GM12878 (cell line): Measurements from ENCODE around the gene OPRL1. TPM values are rescaled to one million over a fixed set of nuclear protein-coding genes. Genes with fewer than 3 reads are reported as not detected.

ENCODE experiments used
- ATAC-seq: fragments of 200-7000 bp; cut with Tn5 transposase; 3 replicates; pipeline ENCODE4 v1.9.1; 2020; ENCODE audit warnings: mild to moderate bottlenecking, moderate library complexity
- BruUV-seq: library from RNA; stranded (reverse); fragments of 400-500 nt; replicated peaks from 2 replicates; lab custom pipeline; 2021; lab: Mats Ljungman, UMichigan
- CTCF ChIA-PET: fragments of 300-600 bp; sonication (Branson Sonifier 250); formaldehyde crosslinking; extraction: SDS; loops from one replicate; lab custom pipeline; 2021; ENCODE audit warnings: inconsistent platforms; lab: Yijun Ruan, JAX
- POLR2A ChIA-PET: fragments of 350-600 bp; formaldehyde crosslinking; extraction: SDS; loops from one replicate; lab custom pipeline; 2021; ENCODE audit warnings: inconsistent platforms; lab: Charles Lee
- RAD21 ChIA-PET: fragments of 300-600 bp; sonication (Branson Sonifier 250); formaldehyde crosslinking; loops from one replicate; lab custom pipeline; 2023; ENCODE audit warnings: antibody characterized with exemption; ENCODE audit not compliant: unreplicated experiment; lab: Charles Lee
- SMC1A ChIA-PET: fragments of 300-600 bp; sonication (Branson Sonifier 250); formaldehyde crosslinking; loops from one replicate; lab custom pipeline; 2023; ENCODE audit not compliant: unreplicated experiment, uncharacterized antibody; lab: Charles Lee
- DNase-seq: peaks from one replicate; pipeline ENCODE4 v3.0.0-alpha.2; 2011; ENCODE audit warnings: low read depth, low spot score
- FAIRE-seq: peaks from 3 replicates; lab custom pipeline; 2011; peaks lifted over from hg19 to GRCh38; lab: Jason Lieb, UNC
- H2AFZ ChIP-seq: 2 replicates; pipeline ENCODE4 v1.6.0; 2011; ENCODE audit warnings: low read depth, low read length, control low read depth; ENCODE audit not compliant: control insufficient read depth
- H3K27ac ChIP-seq: 2 replicates; pipeline ENCODE4 v1.5.1; 2011; ENCODE audit warnings: control low read depth; ENCODE audit not compliant: control insufficient read depth, insufficient read depth
- H3K27me3 ChIP-seq, 2 experiments: replicated peaks in 1 of 2; 2 replicates each; pipeline versions ENCODE4 v1.6.0 to v1.6.1; 2011; ENCODE audit warnings: low read length in 1 of 2; ENCODE audit not compliant: control insufficient read depth in 2 of 2, insufficient read depth in 2 of 2
- H3K36me3 ChIP-seq, 2 experiments: 2 replicates each; pipeline ENCODE4 v1.5.1; 2011; ENCODE audit warnings: low read length in 1 of 2; ENCODE audit not compliant: control insufficient read depth in 2 of 2, insufficient read depth in 2 of 2
- H3K4me1 ChIP-seq: 2 replicates; pipeline ENCODE4 v1.6.1; 2011; ENCODE audit warnings: mild to moderate bottlenecking, low read length, moderate library complexity, mixed read lengths; ENCODE audit not compliant: control insufficient read depth, insufficient read depth
- H3K4me2 ChIP-seq: 2 replicates; pipeline ENCODE4 v1.6.0; 2011; ENCODE audit warnings: control low read depth; ENCODE audit not compliant: control insufficient read depth, insufficient read depth
- H3K4me3 ChIP-seq: fragments of 200-600 bp; sonication (generic); 2 replicates; pipeline ENCODE4 v1.5.1; 2016
- H3K79me2 ChIP-seq: 2 replicates; pipeline ENCODE4 v1.6.0; 2011; ENCODE audit warnings: low read length; ENCODE audit not compliant: control insufficient read depth, insufficient read depth
- H3K9ac ChIP-seq: 2 replicates; pipeline ENCODE4 v1.8.0; 2011; ENCODE audit warnings: low read length, control low read depth, mixed read lengths; ENCODE audit not compliant: control insufficient read depth, insufficient read depth
- H3K9me3 ChIP-seq: replicated peaks from 3 replicates; pipeline ENCODE4 v1.5.1; 2011; ENCODE audit warnings: mild to moderate bottlenecking, low read length; ENCODE audit not compliant: control insufficient read depth, insufficient read depth
- H4K20me1 ChIP-seq: 2 replicates; pipeline ENCODE4 v1.6.0; 2011; ENCODE audit not compliant: control insufficient read depth, insufficient read depth
- CBX3 ChIP-seq: fragments of 200-600 bp; sonication (generic); IDR thresholded peaks from 2 replicates; pipeline ENCODE4 v1.6.1; 2016; ENCODE audit warnings: low read depth, borderline replicate concordance
- CREB1 ChIP-seq: IDR thresholded peaks from 2 replicates; pipeline ENCODE4 v1.6.1; 2012; ENCODE audit warnings: low read depth, mild to moderate bottlenecking, inconsistent platforms
- EGR1 ChIP-seq, 2 experiments: IDR thresholded peaks; 1 replicate in 1 of 2; 2 replicates in 1 of 2; pipeline ENCODE4 v1.6.1; 2011 to 2012; ENCODE audit warnings: low read depth in 2 of 2, low read length in 2 of 2, borderline replicate concordance in 1 of 2, mild to moderate bottlenecking in 1 of 2, moderate library complexity in 1 of 2
- ESRRA ChIP-seq: IDR thresholded peaks from 2 replicates; pipeline ENCODE4 v1.6.1; 2012; ENCODE audit warnings: mild to moderate bottlenecking, low read length, improper control_type of control experiment
- IKZF1 ChIP-seq: fragments of 450-650 bp; conservative IDR thresholded peaks from 2 replicates; pipeline ENCODE4 v1.6.1; 2017; ENCODE audit warnings: antibody characterized with exemption, mild to moderate bottlenecking
- MAX ChIP-seq: IDR thresholded peaks from 2 replicates; pipeline ENCODE4 v1.6.1; 2012; ENCODE audit warnings: low read depth, low read length, improper control_type of control experiment
- MXI1 ChIP-seq: fragments of 150-350 bp; IDR thresholded peaks from 2 replicates; pipeline ENCODE4 v1.6.1; 2011; ENCODE audit warnings: low read depth, mild to moderate bottlenecking, inconsistent platforms, low read length, improper control_type of control experiment
- RAD51 ChIP-seq: fragments of 450-650 bp; IDR thresholded peaks from 2 replicates; pipeline ENCODE4 v1.6.1; 2016; ENCODE audit warnings: moderate library complexity, mild to moderate bottlenecking, inconsistent platforms
- RBBP5 ChIP-seq: fragments of 200-600 bp; sonication (generic); conservative IDR thresholded peaks from 2 replicates; pipeline ENCODE4 v1.6.1; 2016
- RUNX3 ChIP-seq: IDR thresholded peaks from 2 replicates; pipeline ENCODE4 v1.6.1; 2012; ENCODE audit warnings: low read length, inconsistent platforms
- SRF ChIP-seq, 2 experiments: IDR thresholded peaks; 2 replicates each; pipeline ENCODE4 v1.6.1; 2011; ENCODE audit warnings: low read depth in 2 of 2, low read length in 2 of 2, mild to moderate bottlenecking in 1 of 2, moderate library complexity in 1 of 2
- TCF12 ChIP-seq: IDR thresholded peaks from 2 replicates; pipeline ENCODE4 v1.6.1; 2011; ENCODE audit warnings: low read depth, mild to moderate bottlenecking, low read length
- YBX1 ChIP-seq: fragments of 450-650 bp; IDR thresholded peaks from 2 replicates; pipeline ENCODE4 v1.6.1; 2016; ENCODE audit warnings: antibody characterized with exemption
- YY1 ChIP-seq: IDR thresholded peaks from 2 replicates; pipeline ENCODE4 v1.6.1; 2011; ENCODE audit warnings: low read depth, mild to moderate bottlenecking, low read length
- ZNF592 ChIP-seq: fragments of 450-650 bp; IDR thresholded peaks from 2 replicates; pipeline ENCODE4 v1.6.1; 2017; ENCODE audit warnings: mild to moderate bottlenecking, moderate library complexity
- ZNF687 ChIP-seq: fragments of 450-650 bp; IDR thresholded peaks from 2 replicates; pipeline ENCODE4 v1.6.1; 2017; ENCODE audit warnings: mild to moderate bottlenecking, moderate library complexity
- WGBS: methylation state at CpG from one replicate; pipeline ENCODE4 v1.1.6; 2016; ENCODE audit warnings: low lambda C conversion rate; ENCODE audit not compliant: insufficient replicate concordance, insufficient coverage; ENCODE audit errors: missing lambda C conversion rate; 5-methylcytosine and 5-hydroxymethylcytosine counted together
- in situ Hi-C: fragments of 300-500 bp; cut with MboI; formaldehyde crosslinking; loops from 9 replicates; pipeline ENCODE4 v1.14.3; 2018; ENCODE audit warnings: mixed read lengths
- intact Hi-C: fragments of 100-400 bp; cut with micrococcal nuclease; formaldehyde crosslinking; loops from one replicate; pipeline ENCODE4 v1.14.2; 2022; ENCODE audit not compliant: unreplicated experiment
- polyA plus RNA-seq, 11 experiments: library from polyadenylated mRNA; depleted of rRNA in 4 of 11; unstranded in 6 of 11; stranded (reverse) in 5 of 11; fragments of >200 nt; fragmentation: Nextera tagmentation in 4 of 11; fragmentation: Illumina TruSeq in 1 of 11; extraction: Ambion mirVana in 4 of 11; extraction: Trizol in 1 of 11; gene quantifications; 1 replicate in 1 of 11; 2 replicates in 10 of 11; pipeline versions ENCODE4 v1.2.1 to v1.2.3, GENCODE V29; 2011 to 2016; ENCODE audit warnings: inconsistent platforms in 2 of 11, missing spikeins in 2 of 11, low read depth in 1 of 11
- total RNA-seq, 4 experiments: library from RNA; depleted of rRNA in 3 of 4; stranded (reverse); fragments of >200 nt in 3 of 4; fragmentation: Illumina TruSeq in 1 of 4; extraction: Trizol in 1 of 4; gene quantifications; 2 replicates each; pipeline versions ENCODE4 v1.2.1 to v1.2.3, GENCODE V29; 2013 to 2021

OPRL1 gene
- total and polyA plus RNA-seq, 10 of the 15 experiments (the other 5 are each of a cell fraction or from before 2014, with no cell fraction given): 0.04 to 0.41 (median 0.24) TPM; not detected in 1

GRCh38 chr20:64073476-64074183 is 6.3 kb upstream of the OPRL1 start:
- Histone ChIP-seq H3K9ac (no peak overlapping the region), H3K27ac (no peak overlapping the region), H3K27me3 (no peaks in the 10 kb centered on the region), H2AFZ (no peak overlapping the region), H3K4me1 (peaks cover 15% of the 10 kb centered on the region; the same call in 1 of the 2 replicates), H3K4me2 (no peak overlapping the region), H3K36me3 (peaks cover 3 to 22% of the 10 kb centered on the region in 2 experiments), H4K20me1 (no peaks in the 10 kb centered on the region), H3K9me3 (no peaks in the 10 kb centered on the region), H3K79me2 (peaks cover 26% of the 10 kb centered on the region), H3K4me3 (no peak overlapping the region)
- ChIA-PET CTCF (interaction anchor here (2.8 kb wide), 1 partner anchor 47 kb away, joined by 7 read pairs; no protein-coding TSS in a partner anchor), POLR2A (interaction anchor here (2.4 kb wide), 1 partner anchor 11 kb away, joined by 6 read pairs; the partner anchor contains the start of gene TCEA2), RAD21 (no interaction called here), SMC1A (no interaction called here)
- TF ChIP-seq CBX3 (no peak), EGR1 (IDR thresholded peaks at IDR 0.05; ENCODE audit: borderline replicate concordance in 1 of 2, low read depth in 2 of 2, low read length in 2 of 2) (no peak), TCF12 (no peak), YY1 (no peak), ZNF687 (no peak), CREB1 (no peak), RBBP5 (no peak), RUNX3 (no peak), ESRRA (no peak), SRF (IDR thresholded peaks at IDR 0.05; ENCODE audit: low read depth in 2 of 2, low read length in 2 of 2) (no peak), IKZF1 (no peak), YBX1 (no peak), MAX (no peak), RAD51 (no peak), MXI1 (no peak), ZNF592 (no peak)
- BruUV-seq: no TSS peak
- WGBS: 92% methylated on average over 36 of the region's 37 CpGs
- no peak for DNase-seq
- in situ Hi-C loops: no loop called here
- no peak for FAIRE-seq
- ATAC-seq: no peak
- intact Hi-C loops: no loop called here
